GM12872 (cell line): ENCODE results near the gene PHF5A.

Source experiments
- TF ChIP-seq, protein P1 (sequence below): IDR thresholded peaks from 3 replicates; pipeline ENCODE4 v1.5.1; 2011; ENCODE audit warnings: low read depth, mild to moderate bottlenecking, low read length, moderate library complexity; ENCODE audit not compliant: insufficient read depth

The PHF5A gene

DNA sequence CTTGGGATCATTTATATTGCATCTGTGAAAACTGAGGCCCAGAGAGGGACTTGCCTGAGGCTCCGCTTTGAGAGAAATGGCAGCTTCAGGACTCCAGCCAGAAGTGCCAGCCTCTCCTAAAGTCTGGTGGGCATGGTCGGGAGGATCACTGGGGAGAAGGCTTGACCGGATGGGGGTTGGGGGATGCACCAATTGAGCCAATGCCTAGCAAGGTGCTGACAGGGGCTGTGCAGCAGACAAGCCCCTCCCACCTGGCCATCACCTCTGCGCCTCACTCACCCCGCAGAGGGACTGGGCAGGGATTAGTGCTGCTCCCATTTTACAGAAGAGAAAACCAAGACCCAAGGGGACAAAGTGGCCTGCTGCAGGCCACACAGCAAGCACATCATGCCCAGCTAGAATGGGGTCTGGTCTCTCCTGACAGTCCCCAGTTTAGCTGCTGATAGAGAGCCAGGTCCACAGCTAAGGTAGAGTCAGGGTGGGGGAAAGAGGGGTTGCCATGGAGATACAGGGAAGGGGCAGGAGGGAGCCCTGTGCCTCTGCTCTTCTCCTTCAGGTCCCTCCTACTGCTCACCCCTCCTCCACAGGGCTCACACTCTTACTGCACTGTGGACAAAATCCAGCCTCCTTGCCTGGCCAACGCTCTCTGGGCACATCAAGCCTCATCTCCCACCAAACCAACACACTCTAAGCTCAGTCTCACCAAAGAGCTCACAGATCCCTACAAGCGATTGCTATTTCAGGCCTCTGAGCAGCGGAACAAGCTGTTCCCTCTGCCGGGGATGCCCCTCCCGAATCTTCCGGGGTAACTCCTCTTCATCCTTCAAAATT lies 57.3 kb downstream of the PHF5A start:
- TF ChIP-seq, protein P1, sequence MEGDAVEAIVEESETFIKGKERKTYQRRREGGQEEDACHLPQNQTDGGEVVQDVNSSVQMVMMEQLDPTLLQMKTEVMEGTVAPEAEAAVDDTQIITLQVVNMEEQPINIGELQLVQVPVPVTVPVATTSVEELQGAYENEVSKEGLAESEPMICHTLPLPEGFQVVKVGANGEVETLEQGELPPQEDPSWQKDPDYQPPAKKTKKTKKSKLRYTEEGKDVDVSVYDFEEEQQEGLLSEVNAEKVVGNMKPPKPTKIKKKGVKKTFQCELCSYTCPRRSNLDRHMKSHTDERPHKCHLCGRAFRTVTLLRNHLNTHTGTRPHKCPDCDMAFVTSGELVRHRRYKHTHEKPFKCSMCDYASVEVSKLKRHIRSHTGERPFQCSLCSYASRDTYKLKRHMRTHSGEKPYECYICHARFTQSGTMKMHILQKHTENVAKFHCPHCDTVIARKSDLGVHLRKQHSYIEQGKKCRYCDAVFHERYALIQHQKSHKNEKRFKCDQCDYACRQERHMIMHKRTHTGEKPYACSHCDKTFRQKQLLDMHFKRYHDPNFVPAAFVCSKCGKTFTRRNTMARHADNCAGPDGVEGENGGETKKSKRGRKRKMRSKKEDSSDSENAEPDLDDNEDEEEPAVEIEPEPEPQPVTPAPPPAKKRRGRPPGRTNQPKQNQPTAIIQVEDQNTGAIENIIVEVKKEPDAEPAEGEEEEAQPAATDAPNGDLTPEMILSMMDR = no peak

DNA sequence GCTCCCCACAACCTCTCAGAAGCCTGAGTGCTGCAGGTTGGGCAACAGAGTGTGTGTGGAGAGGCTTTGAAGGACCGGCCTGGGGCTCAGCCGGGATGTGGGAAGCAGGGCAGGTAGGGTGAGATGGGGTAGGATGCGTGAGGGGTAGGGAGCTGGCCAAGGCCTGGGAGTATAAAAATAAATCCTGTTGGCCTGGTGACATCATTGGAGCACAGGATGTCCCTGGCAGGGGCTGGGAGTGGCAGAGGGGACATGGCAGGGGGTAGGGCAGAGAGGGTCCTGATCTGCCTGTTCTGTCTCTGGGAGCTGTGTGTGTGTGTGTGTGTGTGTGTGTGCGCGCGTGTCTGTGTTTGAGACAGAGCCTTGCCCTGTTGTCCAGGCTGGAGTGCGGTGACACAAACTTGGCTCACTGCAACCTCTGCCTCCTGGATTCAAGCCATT lies 58.2 kb downstream of the PHF5A start:
- TF ChIP-seq, protein P1 = no peak
